ENCODE data around the gene TSR3.

TSR3 gene

GRCh38 chr16:1322407-1322806, 29.3 kb downstream of the TSR3 start:
- DNase-seq: no peak

- DNase-seq: no peak
Measured at GRCh38 chr16:1320658-1321240, 30.9 kb downstream of the TSR3 start.

- DNase-seq: no peak
Measured at GRCh38 chr16:1320097-1320496, 31.6 kb downstream of the TSR3 start.

- DNase-seq: no peak
Measured at GRCh38 chr16:1319041-1319440, 32.6 kb downstream of the TSR3 start.

- DNase-seq: no peak
Measured at GRCh38 chr16:1318268-1318545, 33.5 kb downstream of the TSR3 start.

- DNase-seq: no peak
Measured at GRCh38 chr16:1317479-1318267, 34.0 kb downstream of the TSR3 start.

GRCh38 chr16:1316033-1316405, 35.7 kb downstream of the TSR3 start:
- DNase-seq: no peak

- no peak for DNase-seq
Measured at GRCh38 chr16:1315081-1316032, 36.3 kb downstream of the TSR3 start.

- DNase-seq: no peak
Measured at GRCh38 chr16:1314399-1315068, 37.1 kb downstream of the TSR3 start.

- no peak for DNase-seq
Measured at GRCh38 chr16:1313721-1314369, 37.8 kb downstream of the TSR3 start.

- no peak for DNase-seq
Measured at GRCh38 chr16:1312903-1313302, 38.8 kb downstream of the TSR3 start.

- no peak for DNase-seq
Measured at GRCh38 chr16:1312467-1312816, 39.2 kb downstream of the TSR3 start.

GRCh38 chr16:1311738-1312466, 39.8 kb downstream of the TSR3 start:
- no peak for DNase-seq

- DNase-seq: no peak
Measured at GRCh38 chr16:1311212-1311737, 40.4 kb downstream of the TSR3 start.

GRCh38 chr16:1310832-1311200, 40.9 kb downstream of the TSR3 start:
- DNase-seq: no peak

- DNase-seq: peak; percentile 84
Measured at GRCh38 chr16:1309888-1310831, 41.5 kb downstream of the TSR3 start.

GRCh38 chr16:1308977-1309885, 42.4 kb downstream of the TSR3 start, which contains the start of gene UBE2I:
Gene UBE2I (plus strand): TSS chr16:1309636. CDS start chr16:1314031, 4,395 bp downstream.
- DNase-seq: peak; percentile 100

- no peak for DNase-seq
Measured at GRCh38 chr16:1308036-1308976, 43.4 kb downstream of the TSR3 start.
